ENCODE measurements around the gene CCRL2. TPM values are rescaled to one million over a fixed set of nuclear protein-coding genes. Genes with fewer than 3 reads are reported as not detected.

CCRL2 gene
- total and polyA plus RNA-seq, 2 donors (not counting 1 experiment from before 2014, with no cell fraction given), result 2.6 to 3.3 TPM

GRCh38 chr3:46456118-46456517 lies 49.1 kb downstream of the CCRL2 start:
- Histone ChIP-seq H3K4me3 (ENCODE audit: control extremely low read depth in 1 of 5, extremely low read depth in 1 of 5, insufficient read depth in 1 of 5, low read depth in 2 of 5, low read length in 4 of 5) (no peak overlapping the region), H3K27me3 (replicated peaks in 1 of 4; ENCODE audit: control extremely low read depth in 1 of 4, control insufficient read depth in 3 of 4, insufficient read depth in 4 of 4, low read length in 3 of 4) (peaks cover 0 to 5% (median 3%) of the 10 kb centered on the region in 4 experiments), H3K36me3 (replicated peaks in 1 of 2; ENCODE audit: control extremely low read depth in 1 of 2, control insufficient read depth in 1 of 2, extremely low read depth in 1 of 2, insufficient read depth in 2 of 2, low read length in 1 of 2) (no peaks in the 10 kb centered on the region), H3K4me2 (replicated peaks; ENCODE audit: low read depth, low read length, poor library complexity, severe bottlenecking) (no peak overlapping the region), H3K9ac (ENCODE audit: low read length) (no peak overlapping the region), H3K4me1 (ENCODE audit: control insufficient read depth in 2 of 2, insufficient read depth in 2 of 2, low read length in 2 of 2) (no peaks in the 10 kb centered on the region), H4K20me1 (ENCODE audit: control insufficient read depth, insufficient read depth, low read length, poor library complexity, severe bottlenecking) (no peaks in the 10 kb centered on the region), H3K27ac (ENCODE audit: low read length in 2 of 2) (no peak overlapping the region), H3K79me2 (ENCODE audit: control insufficient read depth, insufficient read depth, low read length) (no peaks in the 10 kb centered on the region), H2AFZ (ENCODE audit: insufficient read depth, low read depth, low read length, poor library complexity, severe bottlenecking) (no peak overlapping the region), H3K9me3 (ENCODE audit: control extremely low read depth in 1 of 3, control insufficient read depth in 2 of 3, insufficient read depth in 1 of 3, low read length in 2 of 3) (peaks cover 0 to 6% (median under 1%) of the 10 kb centered on the region in 3 donors)
- intact Hi-C loops (cut with micrococcal nuclease), result no loop called here
- Mint-ChIP-seq H3K4me3 (no peak overlapping the region), H3K9me3 (ENCODE audit: insufficient read depth) (no peaks in the 10 kb centered on the region), H3K27me3 (peaks cover 37% of the 10 kb centered on the region), H3K4me1 (peaks cover 3% of the 10 kb centered on the region), H3K27ac (no peak overlapping the region)
- 95% methylated on average over 12 of the region's 14 CpGs for WGBS (ENCODE audit: insufficient coverage)
- POLR2A ChIA-PET, result no interaction called here
- TF ChIP-seq CTCF (IDR thresholded peaks at IDR 0.05) (no peak), EZH2 (IDR thresholded peaks at IDR 0.05; ENCODE audit: borderline replicate concordance, insufficient read depth, low read depth, low read length, poor library complexity, severe bottlenecking) (no peak)
- CTCF ChIA-PET, result interaction anchor here (1.3 kb wide), 1 partner anchor 686 kb away, joined by 3 read pairs; no protein-coding TSS in a partner anchor
- no peak for DNase-seq
- no peak for ATAC-seq (ENCODE audit: low read depth)

Other genes starting within 250 kb of the CCRL2 start
- 0.79 and 1.1 TPM in 2 replicates for gene CCR1, start 198.9 kb upstream of the CCRL2 start, total RNA-seq
- gene CCR1, start 198.9 kb upstream of the CCRL2 start, polyA plus RNA-seq, result 0.39 and 0.54 TPM in 2 replicates
- gene CCR3, start 164.8 kb upstream of the CCRL2 start, total RNA-seq, result not detected in 2 replicates
- gene CCR3, start 164.8 kb upstream of the CCRL2 start, polyA plus RNA-seq, result 0.13 and 0.19 TPM in 2 replicates
- 0.34 and 0.75 TPM in 2 replicates for gene CCR2, start 53.1 kb upstream of the CCRL2 start, total RNA-seq
- 0.23 and 0.82 TPM in 2 replicates for gene CCR2, start 53.1 kb upstream of the CCRL2 start, polyA plus RNA-seq
- 0.15 and 0.17 TPM in 2 replicates for gene CCR5, start 36.3 kb upstream of the CCRL2 start, total RNA-seq
- gene CCR5, start 36.3 kb upstream of the CCRL2 start, polyA plus RNA-seq, result 0.21 TPM in 1 of 2 replicates, not detected in the other
- gene LTF, start 57.6 kb downstream of the CCRL2 start, total RNA-seq, result 0.22 TPM in 1 of 2 replicates, not detected in the other
- gene LTF, start 57.6 kb downstream of the CCRL2 start, polyA plus RNA-seq, result not detected in 2 replicates
- gene RTP3, start 90.7 kb downstream of the CCRL2 start, total RNA-seq, result not detected in 2 replicates
- gene RTP3, start 90.7 kb downstream of the CCRL2 start, polyA plus RNA-seq, result not detected in 2 replicates
- not detected in 2 replicates for gene LRRC2, start 159.0 kb downstream of the CCRL2 start, total RNA-seq
- 0.04 TPM in 1 of 2 replicates, not detected in the other for gene LRRC2, start 159.0 kb downstream of the CCRL2 start, polyA plus RNA-seq
- gene FAM240A, start 205.3 kb downstream of the CCRL2 start, total RNA-seq, result not detected in 2 replicates
- not detected in 2 replicates for gene FAM240A, start 205.3 kb downstream of the CCRL2 start, polyA plus RNA-seq

All from B cell (primary cell).